AG09319 (cell line): ENCODE data around the gene PNO1.
A peak's percentile ranks its signal among the peaks of the same experiment; 100 is the strongest.

Experiments used
- DNase-seq: peaks from one replicate; pipeline ENCODE4 v3.0.0-alpha.2; 2010; ENCODE audit warnings: low read depth; ENCODE audit errors: extremely low read depth
- CTCF ChIP-seq: IDR thresholded peaks from 2 replicates; pipeline ENCODE4 v1.5.1; 2011; ENCODE audit warnings: low read depth, mild to moderate bottlenecking, inconsistent platforms, low read length, moderate library complexity

The PNO1 gene

GRCh38 chr2:68218343-68218901 is 60.7 kb downstream of the PNO1 start:
- no peak for TF ChIP-seq CTCF
- no peak for DNase-seq

DNA sequence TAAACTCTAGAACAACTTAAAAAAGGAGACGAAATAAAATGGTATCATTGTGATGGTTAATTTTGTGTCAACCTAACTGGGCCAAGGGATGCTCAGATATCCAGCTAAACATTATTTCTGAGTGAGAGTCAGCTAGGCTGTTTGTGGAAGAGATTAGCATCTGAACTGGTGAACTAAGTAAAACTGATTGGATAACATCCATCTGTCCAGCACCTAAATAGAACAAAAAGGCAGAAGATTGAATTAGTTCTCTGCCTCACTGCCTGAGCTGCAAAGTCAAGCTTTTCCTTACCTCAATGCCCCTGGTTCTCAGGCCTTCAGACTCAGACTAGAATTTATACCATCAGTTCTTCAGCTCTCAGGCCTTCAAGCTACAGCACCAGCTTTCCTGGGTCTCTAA is 64.6 kb downstream of the PNO1 start:
- no peak for DNase-seq
- no peak for TF ChIP-seq CTCF

GRCh38 chr2:68223419-68223818 is 65.7 kb downstream of the PNO1 start:
- TF ChIP-seq CTCF: no peak
- DNase-seq: no peak

GRCh38 chr2:68225119-68225632 is 67.5 kb downstream of the PNO1 start:
- DNase-seq: no peak
- peak; percentile 7 for TF ChIP-seq CTCF
